ENCODE measurements around the gene IFI27L1. TPM values are rescaled to one million over a fixed set of nuclear protein-coding genes. Genes with fewer than 3 reads are reported as not detected.

IFI27L1 gene
- total and polyA plus RNA-seq, 2 of the 13 experiments (the other 11 are each of a cell fraction or from before 2014, with no cell fraction given) = 11.9 to 19.0 TPM

DNA sequence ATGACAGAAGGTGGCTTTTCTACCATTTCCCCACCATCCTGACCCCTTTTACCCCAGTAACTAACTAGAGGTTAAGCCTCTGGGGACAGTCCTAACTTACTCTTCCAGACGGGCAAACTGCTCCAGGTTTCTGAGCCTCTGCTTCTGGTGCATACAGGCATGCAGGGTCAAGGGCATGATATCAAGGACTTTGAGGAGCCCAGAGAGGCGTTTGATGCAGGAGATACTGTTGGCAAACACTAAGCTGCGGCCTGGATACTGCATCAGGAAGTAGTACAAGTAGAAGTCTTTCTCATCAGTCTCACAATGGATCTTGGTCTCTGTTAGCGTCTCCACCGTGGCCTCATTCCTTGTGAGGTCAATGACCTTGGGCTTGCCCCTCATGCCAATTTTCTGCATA, 21.1 kb upstream of the IFI27L1 start (continued):
- TF ChIP-seq YY1 (IDR thresholded peaks at IDR 0.05; ENCODE audit: insufficient read depth, insufficient replicate concordance, low read depth, low read length) (no peak), ZFP90 (CRISPR knock-in tag; IDR thresholded peaks at IDR 0.05; ENCODE audit: borderline replicate concordance) (no peak), ZNF615 (CRISPR knock-in tag; IDR thresholded peaks at IDR 0.05; ENCODE audit: borderline replicate concordance) (no peak), JUND (CRISPR knock-in tag; IDR thresholded peaks at IDR 0.05) (no peak), ATF7 (IDR thresholded peaks at IDR 0.05) (no peak), ATF7 (CRISPR knock-in tag; IDR thresholded peaks at IDR 0.05) (0 out of 2 replicates have a peak, but pooled peaks have one; percentile 14), ZNF333 (CRISPR knock-in tag; IDR thresholded peaks at IDR 0.05; ENCODE audit: borderline replicate concordance) (no peak), MZF1 (CRISPR knock-in tag; IDR thresholded peaks at IDR 0.05; ENCODE audit: borderline replicate concordance) (no peak), ZFX (CRISPR knock-in tag; IDR thresholded peaks at IDR 0.05; ENCODE audit: low read depth) (0 out of 2 replicates have a peak, but pooled peaks have one; percentile 22), NR2F6 (IDR thresholded peaks at IDR 0.05) (peak; percentile 79), NR2F6 (CRISPR knock-in tag; IDR thresholded peaks at IDR 0.05) (peak; percentile 89), ZNF3 (CRISPR knock-in tag; IDR thresholded peaks at IDR 0.05) (no peak)
- TF ChIP-seq, protein P1, sequence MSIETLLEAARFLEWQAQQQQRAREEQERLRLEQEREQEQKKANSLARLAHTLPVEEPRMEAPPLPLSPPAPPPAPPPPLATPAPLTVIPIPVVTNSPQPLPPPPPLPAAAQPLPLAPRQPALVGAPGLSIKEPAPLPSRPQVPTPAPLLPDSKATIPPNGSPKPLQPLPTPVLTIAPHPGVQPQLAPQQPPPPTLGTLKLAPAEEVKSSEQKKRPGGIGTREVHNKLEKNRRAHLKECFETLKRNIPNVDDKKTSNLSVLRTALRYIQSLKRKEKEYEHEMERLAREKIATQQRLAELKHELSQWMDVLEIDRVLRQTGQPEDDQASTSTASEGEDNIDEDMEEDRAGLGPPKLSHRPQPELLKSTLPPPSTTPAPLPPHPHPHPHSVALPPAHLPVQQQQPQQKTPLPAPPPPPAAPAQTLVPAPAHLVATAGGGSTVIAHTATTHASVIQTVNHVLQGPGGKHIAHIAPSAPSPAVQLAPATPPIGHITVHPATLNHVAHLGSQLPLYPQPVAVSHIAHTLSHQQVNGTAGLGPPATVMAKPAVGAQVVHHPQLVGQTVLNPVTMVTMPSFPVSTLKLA (IDR thresholded peaks at IDR 0.05) = no peak
- TF ChIP-seq, protein P2, sequence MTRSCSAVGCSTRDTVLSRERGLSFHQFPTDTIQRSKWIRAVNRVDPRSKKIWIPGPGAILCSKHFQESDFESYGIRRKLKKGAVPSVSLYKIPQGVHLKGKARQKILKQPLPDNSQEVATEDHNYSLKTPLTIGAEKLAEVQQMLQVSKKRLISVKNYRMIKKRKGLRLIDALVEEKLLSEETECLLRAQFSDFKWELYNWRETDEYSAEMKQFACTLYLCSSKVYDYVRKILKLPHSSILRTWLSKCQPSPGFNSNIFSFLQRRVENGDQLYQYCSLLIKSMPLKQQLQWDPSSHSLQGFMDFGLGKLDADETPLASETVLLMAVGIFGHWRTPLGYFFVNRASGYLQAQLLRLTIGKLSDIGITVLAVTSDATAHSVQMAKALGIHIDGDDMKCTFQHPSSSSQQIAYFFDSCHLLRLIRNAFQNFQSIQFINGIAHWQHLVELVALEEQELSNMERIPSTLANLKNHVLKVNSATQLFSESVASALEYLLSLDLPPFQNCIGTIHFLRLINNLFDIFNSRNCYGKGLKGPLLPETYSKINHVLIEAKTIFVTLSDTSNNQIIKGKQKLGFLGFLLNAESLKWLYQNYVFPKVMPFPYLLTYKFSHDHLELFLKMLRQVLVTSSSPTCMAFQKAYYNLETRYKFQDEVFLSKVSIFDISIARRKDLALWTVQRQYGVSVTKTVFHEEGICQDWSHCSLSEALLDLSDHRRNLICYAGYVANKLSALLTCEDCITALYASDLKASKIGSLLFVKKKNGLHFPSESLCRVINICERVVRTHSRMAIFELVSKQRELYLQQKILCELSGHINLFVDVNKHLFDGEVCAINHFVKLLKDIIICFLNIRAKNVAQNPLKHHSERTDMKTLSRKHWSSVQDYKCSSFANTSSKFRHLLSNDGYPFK (CRISPR knock-in tag; IDR thresholded peaks at IDR 0.05; ENCODE audit: borderline replicate concordance) = no peak
- TF ChIP-seq, protein P3, sequence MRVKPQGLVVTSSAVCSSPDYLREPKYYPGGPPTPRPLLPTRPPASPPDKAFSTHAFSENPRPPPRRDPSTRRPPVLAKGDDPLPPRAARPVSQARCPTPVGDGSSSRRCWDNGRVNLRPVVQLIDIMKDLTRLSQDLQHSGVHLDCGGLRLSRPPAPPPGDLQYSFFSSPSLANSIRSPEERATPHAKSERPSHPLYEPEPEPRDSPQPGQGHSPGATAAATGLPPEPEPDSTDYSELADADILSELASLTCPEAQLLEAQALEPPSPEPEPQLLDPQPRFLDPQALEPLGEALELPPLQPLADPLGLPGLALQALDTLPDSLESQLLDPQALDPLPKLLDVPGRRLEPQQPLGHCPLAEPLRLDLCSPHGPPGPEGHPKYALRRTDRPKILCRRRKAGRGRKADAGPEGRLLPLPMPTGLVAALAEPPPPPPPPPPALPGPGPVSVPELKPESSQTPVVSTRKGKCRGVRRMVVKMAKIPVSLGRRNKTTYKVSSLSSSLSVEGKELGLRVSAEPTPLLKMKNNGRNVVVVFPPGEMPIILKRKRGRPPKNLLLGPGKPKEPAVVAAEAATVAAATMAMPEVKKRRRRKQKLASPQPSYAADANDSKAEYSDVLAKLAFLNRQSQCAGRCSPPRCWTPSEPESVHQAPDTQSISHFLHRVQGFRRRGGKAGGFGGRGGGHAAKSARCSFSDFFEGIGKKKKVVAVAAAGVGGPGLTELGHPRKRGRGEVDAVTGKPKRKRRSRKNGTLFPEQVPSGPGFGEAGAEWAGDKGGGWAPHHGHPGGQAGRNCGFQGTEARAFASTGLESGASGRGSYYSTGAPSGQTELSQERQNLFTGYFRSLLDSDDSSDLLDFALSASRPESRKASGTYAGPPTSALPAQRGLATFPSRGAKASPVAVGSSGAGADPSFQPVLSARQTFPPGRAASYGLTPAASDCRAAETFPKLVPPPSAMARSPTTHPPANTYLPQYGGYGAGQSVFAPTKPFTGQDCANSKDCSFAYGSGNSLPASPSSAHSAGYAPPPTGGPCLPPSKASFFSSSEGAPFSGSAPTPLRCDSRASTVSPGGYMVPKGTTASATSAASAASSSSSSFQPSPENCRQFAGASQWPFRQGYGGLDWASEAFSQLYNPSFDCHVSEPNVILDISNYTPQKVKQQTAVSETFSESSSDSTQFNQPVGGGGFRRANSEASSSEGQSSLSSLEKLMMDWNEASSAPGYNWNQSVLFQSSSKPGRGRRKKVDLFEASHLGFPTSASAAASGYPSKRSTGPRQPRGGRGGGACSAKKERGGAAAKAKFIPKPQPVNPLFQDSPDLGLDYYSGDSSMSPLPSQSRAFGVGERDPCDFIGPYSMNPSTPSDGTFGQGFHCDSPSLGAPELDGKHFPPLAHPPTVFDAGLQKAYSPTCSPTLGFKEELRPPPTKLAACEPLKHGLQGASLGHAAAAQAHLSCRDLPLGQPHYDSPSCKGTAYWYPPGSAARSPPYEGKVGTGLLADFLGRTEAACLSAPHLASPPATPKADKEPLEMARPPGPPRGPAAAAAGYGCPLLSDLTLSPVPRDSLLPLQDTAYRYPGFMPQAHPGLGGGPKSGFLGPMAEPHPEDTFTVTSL (CRISPR knock-in tag; IDR thresholded peaks at IDR 0.05; ENCODE audit: borderline replicate concordance) = no peak
- TF ChIP-seq, protein P4, sequence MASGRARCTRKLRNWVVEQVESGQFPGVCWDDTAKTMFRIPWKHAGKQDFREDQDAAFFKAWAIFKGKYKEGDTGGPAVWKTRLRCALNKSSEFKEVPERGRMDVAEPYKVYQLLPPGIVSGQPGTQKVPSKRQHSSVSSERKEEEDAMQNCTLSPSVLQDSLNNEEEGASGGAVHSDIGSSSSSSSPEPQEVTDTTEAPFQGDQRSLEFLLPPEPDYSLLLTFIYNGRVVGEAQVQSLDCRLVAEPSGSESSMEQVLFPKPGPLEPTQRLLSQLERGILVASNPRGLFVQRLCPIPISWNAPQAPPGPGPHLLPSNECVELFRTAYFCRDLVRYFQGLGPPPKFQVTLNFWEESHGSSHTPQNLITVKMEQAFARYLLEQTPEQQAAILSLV (CRISPR knock-in tag; IDR thresholded peaks at IDR 0.05; ENCODE audit: borderline replicate concordance) = no peak
- TF ChIP-seq, protein P5, sequence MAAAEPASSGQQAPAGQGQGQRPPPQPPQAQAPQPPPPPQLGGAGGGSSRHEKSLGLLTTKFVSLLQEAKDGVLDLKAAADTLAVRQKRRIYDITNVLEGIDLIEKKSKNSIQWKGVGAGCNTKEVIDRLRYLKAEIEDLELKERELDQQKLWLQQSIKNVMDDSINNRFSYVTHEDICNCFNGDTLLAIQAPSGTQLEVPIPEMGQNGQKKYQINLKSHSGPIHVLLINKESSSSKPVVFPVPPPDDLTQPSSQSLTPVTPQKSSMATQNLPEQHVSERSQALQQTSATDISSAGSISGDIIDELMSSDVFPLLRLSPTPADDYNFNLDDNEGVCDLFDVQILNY (CRISPR knock-in tag; conservative IDR thresholded peaks at IDR 0.05) = no peak
- TF ChIP-seq, protein P6, sequence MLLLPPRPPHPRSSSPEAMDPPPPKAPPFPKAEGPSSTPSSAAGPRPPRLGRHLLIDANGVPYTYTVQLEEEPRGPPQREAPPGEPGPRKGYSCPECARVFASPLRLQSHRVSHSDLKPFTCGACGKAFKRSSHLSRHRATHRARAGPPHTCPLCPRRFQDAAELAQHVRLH (CRISPR knock-in tag; IDR thresholded peaks at IDR 0.05; ENCODE audit: borderline replicate concordance, low read depth) = no peak
